ENCODE data around the gene DAB2IP. TPM values are rescaled to one million over a fixed set of nuclear protein-coding genes. Genes with fewer than 3 reads are reported as not detected.

DAB2IP gene
- total RNA-seq, 1 donor from 2014 or later, result 67.8 TPM

DNA sequence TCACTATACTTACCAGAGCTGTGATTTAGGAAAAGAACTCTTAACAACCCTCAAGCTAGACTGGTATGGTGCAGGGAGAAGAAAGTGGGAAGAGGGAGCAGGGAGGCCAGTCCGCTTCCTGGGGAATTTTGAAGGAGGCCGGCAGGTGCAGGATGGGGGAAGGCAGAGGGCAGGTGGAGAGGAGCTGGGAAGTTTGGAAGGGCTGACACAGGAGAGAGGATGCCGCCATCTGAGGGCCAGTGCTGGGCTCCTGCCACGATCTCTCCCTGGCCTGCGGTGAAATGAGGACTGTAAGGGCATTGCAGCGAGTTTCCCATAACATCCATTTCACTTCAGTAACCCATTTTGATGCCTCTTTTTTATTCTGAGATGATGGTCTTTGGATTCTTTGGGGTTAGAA lies 8.9 kb downstream of the DAB2IP start:
- Mint-ChIP-seq H3K27me3 (no peaks in the 10 kb centered on the region), H3K36me3 (ENCODE audit: insufficient read depth) (peaks cover 5% of the 10 kb centered on the region), H3K4me3 (ENCODE audit: low read depth) (no peak overlapping the region), H3K4me1 (ENCODE audit: low read depth) (peaks cover 2% of the 10 kb centered on the region), H3K27ac (no peak overlapping the region), H3K9me3 (ENCODE audit: low read depth) (peaks cover 3% of the 10 kb centered on the region)
- TF ChIP-seq, protein P1, sequence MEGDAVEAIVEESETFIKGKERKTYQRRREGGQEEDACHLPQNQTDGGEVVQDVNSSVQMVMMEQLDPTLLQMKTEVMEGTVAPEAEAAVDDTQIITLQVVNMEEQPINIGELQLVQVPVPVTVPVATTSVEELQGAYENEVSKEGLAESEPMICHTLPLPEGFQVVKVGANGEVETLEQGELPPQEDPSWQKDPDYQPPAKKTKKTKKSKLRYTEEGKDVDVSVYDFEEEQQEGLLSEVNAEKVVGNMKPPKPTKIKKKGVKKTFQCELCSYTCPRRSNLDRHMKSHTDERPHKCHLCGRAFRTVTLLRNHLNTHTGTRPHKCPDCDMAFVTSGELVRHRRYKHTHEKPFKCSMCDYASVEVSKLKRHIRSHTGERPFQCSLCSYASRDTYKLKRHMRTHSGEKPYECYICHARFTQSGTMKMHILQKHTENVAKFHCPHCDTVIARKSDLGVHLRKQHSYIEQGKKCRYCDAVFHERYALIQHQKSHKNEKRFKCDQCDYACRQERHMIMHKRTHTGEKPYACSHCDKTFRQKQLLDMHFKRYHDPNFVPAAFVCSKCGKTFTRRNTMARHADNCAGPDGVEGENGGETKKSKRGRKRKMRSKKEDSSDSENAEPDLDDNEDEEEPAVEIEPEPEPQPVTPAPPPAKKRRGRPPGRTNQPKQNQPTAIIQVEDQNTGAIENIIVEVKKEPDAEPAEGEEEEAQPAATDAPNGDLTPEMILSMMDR (IDR thresholded peaks at IDR 0.05; ENCODE audit: unreplicated experiment), result no peak
- no peak for DNase-seq (ENCODE audit: low spot score, unreplicated experiment)

DNA sequence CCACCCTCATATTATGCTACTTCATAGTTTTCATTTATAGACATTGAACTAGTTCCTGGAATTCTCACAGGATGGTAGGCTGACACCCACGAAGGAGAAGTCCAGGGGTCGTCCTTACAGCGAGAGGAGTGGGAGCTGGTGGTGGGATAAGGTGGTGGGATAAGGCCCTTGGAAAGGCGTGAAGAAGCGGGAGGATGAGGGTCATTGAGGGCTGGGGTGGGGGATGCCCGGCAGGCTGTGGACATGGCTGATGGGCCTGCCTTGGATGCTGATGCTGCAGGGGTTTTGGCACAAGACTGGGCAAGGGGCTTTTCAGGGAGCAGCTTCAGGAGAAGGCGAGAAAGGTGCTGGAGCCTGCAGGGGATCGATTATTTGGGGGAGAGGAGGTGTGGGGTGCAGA lies 9.4 kb downstream of the DAB2IP start:
- H3K9me3 Mint-ChIP-seq (ENCODE audit: low read depth), result peaks cover 3% of the 10 kb centered on the region
- DNase-seq (ENCODE audit: low spot score, unreplicated experiment), result no peak
- no peak overlapping the region for H3K27ac Mint-ChIP-seq
- H3K27me3 Mint-ChIP-seq, result no peaks in the 10 kb centered on the region
- peaks cover 2% of the 10 kb centered on the region for H3K4me1 Mint-ChIP-seq (ENCODE audit: low read depth)
- no peak overlapping the region for H3K4me3 Mint-ChIP-seq (ENCODE audit: low read depth)
- H3K36me3 Mint-ChIP-seq (ENCODE audit: insufficient read depth), result peaks cover 5% of the 10 kb centered on the region
- TF ChIP-seq, protein P1 (IDR thresholded peaks at IDR 0.05; ENCODE audit: unreplicated experiment), result no peak

DNA sequence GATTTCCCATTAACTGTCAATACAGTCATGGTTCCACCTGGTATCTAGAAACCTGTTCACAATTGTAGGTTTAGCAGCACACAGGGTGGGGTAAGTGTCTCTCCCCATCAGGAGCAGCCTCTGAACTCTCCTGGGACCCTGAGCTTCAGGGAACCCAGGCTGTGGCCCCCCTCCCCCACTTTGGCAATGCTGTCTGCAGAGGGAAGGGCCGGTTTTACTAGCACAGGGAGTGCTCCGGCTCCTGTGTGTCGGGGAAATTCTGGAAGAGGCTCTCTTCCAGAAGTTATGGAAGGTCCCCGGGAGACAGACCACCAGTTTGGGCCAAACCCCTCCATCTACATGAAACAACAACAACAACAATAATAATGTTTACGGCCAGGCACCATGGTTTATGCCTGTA lies 9.9 kb downstream of the DAB2IP start:
- no peak overlapping the region for H3K4me3 Mint-ChIP-seq (ENCODE audit: low read depth)
- peaks cover 7% of the 10 kb centered on the region for H3K36me3 Mint-ChIP-seq (ENCODE audit: insufficient read depth)
- no peak overlapping the region for H3K27ac Mint-ChIP-seq
- H3K27me3 Mint-ChIP-seq, result no peaks in the 10 kb centered on the region
- TF ChIP-seq, protein P1 (IDR thresholded peaks at IDR 0.05; ENCODE audit: unreplicated experiment), result no peak
- H3K9me3 Mint-ChIP-seq (ENCODE audit: low read depth), result peaks cover 3% of the 10 kb centered on the region
- DNase-seq (ENCODE audit: low spot score, unreplicated experiment), result no peak
- peaks cover 5% of the 10 kb centered on the region for H3K4me1 Mint-ChIP-seq (ENCODE audit: low read depth)

DNA sequence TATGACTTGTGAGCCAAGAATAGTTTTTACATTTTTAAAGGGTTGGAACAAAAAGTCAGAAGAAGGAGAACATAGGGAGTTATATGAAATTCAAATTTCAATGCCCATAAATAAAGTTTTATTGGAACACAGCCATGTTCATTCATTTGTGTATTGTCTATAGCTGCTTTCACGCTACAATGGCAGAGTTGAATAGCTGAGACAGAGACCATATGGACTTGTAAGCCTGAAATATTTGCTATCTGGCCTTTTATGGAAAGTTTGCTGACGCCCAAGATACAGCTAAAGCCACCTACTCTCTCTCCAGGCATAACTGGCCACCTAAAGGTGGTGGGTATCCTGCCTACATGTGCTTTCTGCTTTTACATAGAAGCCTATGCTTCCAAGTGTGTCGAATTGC lies 10.9 kb downstream of the DAB2IP start:
- no peak for DNase-seq (ENCODE audit: low spot score, unreplicated experiment)
- Mint-ChIP-seq H3K27me3 (no peaks in the 10 kb centered on the region), H3K36me3 (ENCODE audit: insufficient read depth) (peaks cover 8% of the 10 kb centered on the region), H3K4me1 (ENCODE audit: low read depth) (peaks cover 5% of the 10 kb centered on the region), H3K27ac (no peak overlapping the region), H3K4me3 (ENCODE audit: low read depth) (no peak overlapping the region), H3K9me3 (ENCODE audit: low read depth) (peaks cover 3% of the 10 kb centered on the region)
- TF ChIP-seq, protein P1 (IDR thresholded peaks at IDR 0.05; ENCODE audit: unreplicated experiment), result no peak

DNA sequence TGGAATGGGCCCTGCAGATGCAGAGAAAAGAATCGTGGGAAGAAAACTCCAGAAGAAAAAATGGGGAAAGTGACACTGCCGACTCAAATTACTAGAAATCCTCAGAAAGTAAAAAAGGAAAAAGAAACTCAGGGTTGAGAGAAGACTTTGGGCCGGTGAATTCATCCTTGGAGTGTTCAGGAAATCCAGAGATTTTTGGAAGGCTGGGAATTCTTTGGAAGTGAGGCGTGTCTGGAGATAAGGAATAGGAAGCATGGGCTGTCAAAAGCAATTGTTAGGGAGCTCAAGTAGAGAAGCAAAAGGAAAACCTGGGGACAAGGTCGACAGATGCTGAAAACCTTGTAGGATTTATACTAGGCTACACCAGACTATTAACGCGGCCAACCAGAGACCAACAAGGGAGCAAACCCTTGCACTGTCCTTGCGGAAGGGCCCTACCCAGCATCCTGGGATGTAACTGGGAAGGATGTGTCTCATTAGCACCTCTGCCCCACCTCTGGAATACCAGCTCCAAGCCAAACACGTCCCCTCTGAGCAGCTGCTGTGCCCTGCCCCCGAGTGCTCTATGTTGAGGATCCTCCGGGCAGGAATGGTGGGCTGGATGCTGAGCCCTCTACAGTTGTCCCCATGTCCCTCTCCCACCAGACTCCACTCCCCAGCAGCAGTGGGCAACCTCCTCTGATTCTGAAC lies 11.6 kb downstream of the DAB2IP start:
- DNase-seq (ENCODE audit: low spot score, unreplicated experiment), result no peak
- H3K27ac Mint-ChIP-seq, result no peak overlapping the region
- peaks cover 3% of the 10 kb centered on the region for H3K9me3 Mint-ChIP-seq (ENCODE audit: low read depth)

More for the DNA sequence above, 11.6 kb downstream of the DAB2IP start:
- H3K4me1 Mint-ChIP-seq (ENCODE audit: low read depth), result peaks cover 5% of the 10 kb centered on the region
- TF ChIP-seq, protein P1 (IDR thresholded peaks at IDR 0.05; ENCODE audit: unreplicated experiment), result no peak
- peaks cover 10% of the 10 kb centered on the region for H3K36me3 Mint-ChIP-seq (ENCODE audit: insufficient read depth)
- H3K27me3 Mint-ChIP-seq, result no peaks in the 10 kb centered on the region
- H3K4me3 Mint-ChIP-seq (ENCODE audit: low read depth), result no peak overlapping the region
